ENCODE data around the gene CPTP. TPM values are rescaled to one million over a fixed set of nuclear protein-coding genes. Genes with fewer than 3 reads are reported as not detected.

CPTP gene
- polyA plus RNA-seq, 1 donor from 2014 or later, result 9.9 TPM

GRCh38 chr1:1281533-1282321 is 42.9 kb upstream of the CPTP start:
- no peak overlapping the region for H3K4me2 ChIP-seq (ENCODE audit: low read length)
- H3K27me3 ChIP-seq (ENCODE audit: insufficient read depth, low read depth, low read length), result no peaks in the 10 kb centered on the region
- H3K9me3 ChIP-seq (ENCODE audit: low read length), result no peaks in the 10 kb centered on the region
- no peaks in the 10 kb centered on the region for H4K20me1 ChIP-seq (ENCODE audit: insufficient read depth)
- no peaks in the 10 kb centered on the region for H3F3A ChIP-seq (ENCODE audit: insufficient read depth, low read length, poor library complexity, severe bottlenecking)
- no peaks in the 10 kb centered on the region for H3K9me2 ChIP-seq (ENCODE audit: insufficient read depth, low read length)
- no peak overlapping the region for H3K27ac ChIP-seq (ENCODE audit: low read length)
- no peak for TF ChIP-seq RAD21 (conservative IDR thresholded peaks at IDR 0.05)
- no peak for TF ChIP-seq CTCF (IDR thresholded peaks at IDR 0.05; ENCODE audit: poor library complexity, severe bottlenecking)
- TF ChIP-seq MXI1 (conservative IDR thresholded peaks at IDR 0.05; ENCODE audit: poor library complexity, severe bottlenecking), result no peak
- no peaks in the 10 kb centered on the region for H3K79me2 ChIP-seq (replicated peaks; ENCODE audit: insufficient read depth, low read length)
- H3K9ac ChIP-seq (ENCODE audit: low read length), result no peak overlapping the region
- H2AFZ ChIP-seq (ENCODE audit: low read depth, low read length), result no peak overlapping the region
- no peak overlapping the region for H3K4me3 ChIP-seq (ENCODE audit: low read length)
- H3K36me3 ChIP-seq (ENCODE audit: insufficient read depth, low read length), result no peaks in the 10 kb centered on the region

- no peaks in the 10 kb centered on the region for H4K20me1 ChIP-seq (ENCODE audit: insufficient read depth)
- no peak for TF ChIP-seq RAD21 (conservative IDR thresholded peaks at IDR 0.05)
- no peak for TF ChIP-seq REST (IDR thresholded peaks at IDR 0.05; ENCODE audit: borderline replicate concordance)
- no peak for TF ChIP-seq EP300 (conservative IDR thresholded peaks at IDR 0.05; ENCODE audit: poor library complexity, severe bottlenecking)
- TF ChIP-seq SMC3 (conservative IDR thresholded peaks at IDR 0.05; ENCODE audit: poor library complexity), result no peak
- TF ChIP-seq CTCF (IDR thresholded peaks at IDR 0.05; ENCODE audit: poor library complexity, severe bottlenecking), result no peak
- no peak for TF ChIP-seq MXI1 (conservative IDR thresholded peaks at IDR 0.05; ENCODE audit: poor library complexity, severe bottlenecking)
- no peak for TF ChIP-seq POLR2AphosphoS5 (IDR thresholded peaks at IDR 0.05)
- TF ChIP-seq EZH2 (IDR thresholded peaks at IDR 0.05; ENCODE audit: borderline replicate concordance, insufficient read depth, low read length, poor library complexity, severe bottlenecking), result no peak
- H3K9me3 ChIP-seq (ENCODE audit: low read length), result no peaks in the 10 kb centered on the region
- no peaks in the 10 kb centered on the region for H3K27me3 ChIP-seq (ENCODE audit: insufficient read depth, low read depth, low read length)
- H3K9ac ChIP-seq (ENCODE audit: low read length), result no peak overlapping the region
- no peaks in the 10 kb centered on the region for H3F3A ChIP-seq (ENCODE audit: insufficient read depth, low read length, poor library complexity, severe bottlenecking)
- H3K36me3 ChIP-seq (ENCODE audit: insufficient read depth, low read length), result no peaks in the 10 kb centered on the region
- no peak overlapping the region for H3K4me2 ChIP-seq (ENCODE audit: low read length)
- H3K4me3 ChIP-seq (ENCODE audit: low read length), result no peak overlapping the region
- no peaks in the 10 kb centered on the region for H3K79me2 ChIP-seq (replicated peaks; ENCODE audit: insufficient read depth, low read length)
- H3K27ac ChIP-seq (ENCODE audit: low read length), result no peak overlapping the region
- H2AFZ ChIP-seq (ENCODE audit: low read depth, low read length), result no peak overlapping the region
- H3K9me2 ChIP-seq (ENCODE audit: insufficient read depth, low read length), result no peaks in the 10 kb centered on the region
These were observed 41.6 kb upstream of the CPTP start for GRCh38 chr1:1282998-1283397.

All from neural cell (in vitro differentiated cells).